Stimulated activated CD8-positive, alpha-beta memory T cell treated with anti-CD3 and anti-CD28 coated beads, Interleukin-15, amount 100 ng/mL, for 1 hour (primary cell): ENCODE measurements around the gene BRCC3.
"Not testable (repeated sequence)": the region's sequence is repeated elsewhere in the genome, so short reads cannot be mapped to it uniquely, and the experiment has no call there.

Source experiments
- DNase-seq: peaks from one replicate; pipeline ENCODE4 v3.0.0-alpha.2; 2020; ENCODE audit warnings: low read depth

BRCC3 gene

DNA sequence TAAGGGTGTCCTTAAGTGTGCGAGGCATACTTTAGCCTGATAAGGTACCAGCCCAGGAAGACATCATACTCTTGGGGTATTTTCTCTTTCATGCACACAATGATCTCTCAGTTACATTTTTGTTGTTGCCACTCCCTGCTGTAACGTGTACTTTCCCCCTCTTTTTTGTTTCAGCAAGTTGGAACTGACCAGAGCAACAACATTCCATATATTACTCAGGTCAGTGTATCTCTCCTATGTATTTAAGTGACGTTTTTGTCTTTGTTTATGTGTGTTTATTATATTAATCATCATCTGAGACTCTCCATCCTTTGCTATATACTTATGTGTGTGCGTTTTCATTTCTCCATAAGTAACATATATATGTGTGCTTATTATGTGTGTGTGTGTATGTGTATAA lies 73.6 kb downstream of the BRCC3 start:
- no peak for DNase-seq

DNA sequence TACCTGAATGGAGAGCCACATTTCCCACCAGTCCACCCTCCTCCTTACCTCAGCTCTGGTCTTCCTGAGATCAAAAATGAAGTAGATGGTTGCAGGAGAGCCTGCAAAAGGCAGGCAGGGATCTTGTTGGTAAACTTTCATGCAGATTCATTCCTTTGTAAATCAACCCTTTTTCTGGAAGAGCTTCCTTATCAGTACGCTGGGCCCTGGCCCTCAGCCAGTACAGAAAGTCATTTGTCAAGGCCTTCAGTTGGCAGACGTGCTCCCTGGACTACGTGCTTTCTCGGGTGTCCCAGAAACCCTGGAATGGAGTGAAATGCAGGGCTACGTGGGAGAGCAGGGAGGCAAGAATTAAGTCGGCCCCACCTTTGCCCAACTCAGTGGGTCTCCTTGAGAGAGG lies 76.3 kb downstream of the BRCC3 start:
- not testable (repeated sequence) for DNase-seq

DNA sequence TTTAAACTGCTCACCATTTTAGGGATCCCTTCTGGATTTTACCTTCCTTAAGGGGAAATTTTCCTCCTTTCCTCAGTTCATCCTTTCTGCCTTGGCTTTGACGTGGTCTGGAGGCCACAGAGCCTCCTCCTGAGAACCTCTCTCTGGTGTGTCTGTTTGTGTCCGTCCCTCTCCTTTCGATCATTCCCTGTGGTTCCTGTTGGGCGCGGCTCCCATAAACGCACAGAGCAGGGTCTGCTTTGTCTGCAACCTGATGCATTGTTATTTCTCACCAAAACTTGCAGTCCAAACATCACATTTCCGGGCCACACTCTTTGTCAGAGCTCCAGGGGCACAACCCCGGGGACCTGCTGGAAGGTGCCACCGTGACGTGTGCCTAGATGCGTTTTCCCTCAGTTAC lies 76.9 kb downstream of the BRCC3 start:
- DNase-seq = not testable (repeated sequence)

DNA sequence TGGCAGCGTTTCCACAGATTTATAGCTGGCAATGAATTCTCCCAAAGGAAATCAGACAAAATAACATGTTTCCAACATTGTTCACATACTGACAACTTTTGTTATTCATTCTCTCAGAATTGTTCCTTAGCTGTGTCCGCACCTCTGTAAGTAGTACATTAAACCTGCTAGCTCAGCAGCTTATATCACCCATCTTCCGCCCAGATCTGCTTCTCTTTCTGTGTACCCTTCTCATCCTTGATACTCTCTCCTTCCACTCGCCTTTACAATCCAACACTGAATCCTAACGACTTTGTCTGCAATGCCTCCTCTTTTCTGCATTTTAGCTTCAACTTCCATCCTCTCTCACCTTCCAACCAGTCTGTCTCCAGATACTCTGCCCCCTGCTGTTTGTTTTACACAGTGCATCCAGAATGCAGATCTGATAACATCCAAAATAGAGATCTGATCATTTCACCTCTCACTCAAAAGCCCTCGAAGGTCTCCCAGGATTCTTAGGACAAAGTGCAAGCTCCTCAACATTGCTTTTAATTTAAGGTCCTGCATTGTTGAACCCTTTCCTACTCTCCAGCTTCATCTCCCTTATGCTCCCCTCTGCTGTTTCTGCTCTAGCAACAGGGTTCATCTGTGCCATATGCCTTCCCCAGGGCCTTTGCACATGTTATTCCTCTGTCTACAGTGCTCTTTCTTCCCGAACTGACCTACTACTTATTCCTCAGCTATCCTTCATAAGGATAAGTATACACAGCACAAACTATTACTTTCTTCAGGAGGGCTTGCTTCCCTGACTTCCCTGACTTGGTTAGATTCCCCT lies 77.6 kb downstream of the BRCC3 start:
- DNase-seq = no peak

DNA sequence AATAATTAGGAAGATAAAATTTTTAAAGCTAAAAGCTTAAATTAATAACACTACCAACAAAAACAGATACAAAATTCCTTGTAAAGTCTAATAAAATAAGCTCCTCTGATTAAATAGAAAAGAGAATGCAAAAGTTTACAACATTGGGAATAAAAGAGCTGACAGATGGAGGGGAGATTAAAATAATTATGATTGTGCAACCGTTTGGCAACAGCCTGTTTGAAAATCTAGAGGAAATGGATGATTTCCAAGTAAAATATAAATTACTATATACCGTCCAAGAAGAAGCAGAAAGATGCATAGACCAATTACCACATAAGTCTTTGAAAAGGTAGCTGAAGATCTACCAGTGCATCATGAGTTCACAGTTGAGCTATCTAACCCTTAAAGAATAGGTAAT lies 98.6 kb downstream of the BRCC3 start:
- DNase-seq = no peak
